ENCODE measurements around the gene RASGRF1.

RASGRF1 gene

DNA sequence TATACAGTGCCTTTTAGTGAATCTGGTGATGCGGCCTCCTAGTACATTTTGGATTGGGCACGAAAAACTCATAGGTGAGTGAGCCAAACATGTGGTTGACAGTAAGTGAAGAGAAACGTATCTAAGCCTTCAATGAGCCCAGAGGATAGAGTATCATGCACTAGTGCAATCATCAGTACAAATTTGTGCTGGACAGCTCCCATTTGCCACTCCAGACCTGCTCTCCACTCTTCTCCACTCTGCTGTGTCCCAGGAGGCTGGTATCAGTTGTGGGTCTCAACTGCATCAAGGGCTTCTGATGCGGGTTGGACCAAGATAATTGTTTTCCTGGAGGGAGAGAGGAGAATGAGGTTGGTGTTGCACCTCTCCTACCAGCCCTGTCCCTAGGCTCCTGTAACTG lies 9.1 kb upstream of the RASGRF1 start:
- DNase-seq: no peak

DNA sequence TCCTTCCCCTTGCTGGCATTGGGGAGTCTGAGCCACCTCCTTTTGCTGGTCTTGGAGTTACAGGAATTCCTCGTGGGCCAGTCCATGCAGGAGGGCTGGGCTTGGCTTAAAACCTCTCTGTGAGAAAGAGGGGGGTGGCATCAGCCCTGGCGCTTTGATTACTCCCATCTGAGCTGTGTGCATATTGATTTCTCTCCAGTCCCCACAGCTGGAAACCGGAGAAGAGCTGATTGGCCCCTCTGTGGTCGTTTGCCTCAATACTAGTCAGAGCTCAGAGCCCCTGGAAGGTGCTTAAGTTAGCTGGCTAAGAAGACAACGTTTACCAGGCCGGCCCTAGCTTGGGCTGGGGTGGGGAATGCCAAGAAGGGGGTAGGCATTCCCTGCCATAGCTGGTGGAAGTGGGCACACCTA lies 4.0 kb upstream of the RASGRF1 start:
- DNase-seq: no peak

DNA sequence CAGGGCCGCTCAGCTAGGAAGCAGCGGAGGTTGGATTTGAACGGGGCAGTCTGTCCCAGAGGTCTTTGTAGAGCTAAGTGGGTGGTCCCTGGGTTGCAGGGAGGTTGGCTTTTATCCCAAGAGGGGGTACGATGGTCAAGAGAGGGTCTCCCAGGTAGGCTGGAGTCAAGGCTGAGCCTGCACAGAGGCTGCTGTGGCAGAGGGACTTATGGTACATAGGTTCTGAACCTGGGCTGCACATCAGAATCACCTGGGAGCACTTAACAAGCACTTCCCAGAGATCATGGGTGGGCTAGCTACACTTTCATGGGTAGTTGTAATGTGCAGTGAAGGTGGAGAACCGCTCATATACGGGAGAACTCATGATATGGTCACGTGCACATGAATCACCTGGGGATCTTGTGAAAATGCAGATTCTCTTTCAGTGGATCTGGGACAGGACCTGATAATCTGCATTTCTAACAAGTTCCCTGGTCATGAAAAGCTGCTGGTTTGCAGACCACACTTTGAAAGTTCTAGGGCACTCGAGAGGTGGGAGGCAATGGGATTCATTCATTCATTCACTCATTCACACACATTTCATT lies 2.9 kb upstream of the RASGRF1 start:
- no peak for DNase-seq

DNA sequence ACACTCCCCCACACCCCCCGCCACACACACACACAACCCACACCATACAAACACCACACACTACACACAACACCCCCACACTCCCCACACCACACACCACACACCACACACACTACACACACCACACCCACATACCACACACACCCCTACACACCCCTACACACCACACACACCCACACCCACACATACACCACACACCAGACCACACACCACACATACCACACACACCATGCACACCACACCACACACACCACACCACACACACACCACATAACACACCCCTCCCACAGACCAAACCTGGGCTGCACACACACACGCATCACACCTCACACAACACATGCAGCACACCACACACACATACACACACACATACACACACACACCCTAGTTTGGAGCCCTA lies 1.8 kb upstream of the RASGRF1 start:
- DNase-seq: no peak

DNA sequence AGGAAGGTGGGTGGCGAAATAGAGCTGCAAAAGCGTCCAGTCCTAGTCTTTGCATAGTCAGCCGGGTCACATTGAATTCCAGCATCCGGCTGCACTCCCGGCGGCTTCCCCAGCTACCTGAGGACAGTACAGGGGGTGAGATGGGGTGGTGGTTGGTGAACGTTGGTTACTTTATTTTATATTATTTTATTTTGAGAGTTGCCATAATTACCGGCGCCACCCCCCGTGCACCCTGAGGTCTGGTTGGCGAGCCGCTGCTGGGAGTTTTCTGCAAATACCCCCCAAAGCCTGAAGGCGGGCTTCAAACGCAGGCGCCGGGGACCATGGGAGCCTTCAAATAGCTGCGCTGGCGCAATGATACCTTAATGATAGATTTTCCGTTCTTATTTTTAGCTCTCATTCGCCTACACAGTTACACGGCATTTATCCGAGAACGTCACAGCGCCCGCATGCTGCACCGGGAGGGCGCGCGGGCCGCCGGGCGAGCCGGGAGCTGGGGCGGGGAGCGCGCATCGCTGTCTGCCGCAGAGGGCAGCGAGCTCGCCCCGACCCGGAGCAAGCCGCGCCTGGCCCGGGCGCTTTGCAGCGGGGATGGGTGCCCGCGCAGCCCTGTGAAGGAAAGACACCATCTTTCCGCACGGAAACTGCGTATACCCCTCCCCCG lies 756 bp upstream of the RASGRF1 start:
- no peak for DNase-seq

DNA sequence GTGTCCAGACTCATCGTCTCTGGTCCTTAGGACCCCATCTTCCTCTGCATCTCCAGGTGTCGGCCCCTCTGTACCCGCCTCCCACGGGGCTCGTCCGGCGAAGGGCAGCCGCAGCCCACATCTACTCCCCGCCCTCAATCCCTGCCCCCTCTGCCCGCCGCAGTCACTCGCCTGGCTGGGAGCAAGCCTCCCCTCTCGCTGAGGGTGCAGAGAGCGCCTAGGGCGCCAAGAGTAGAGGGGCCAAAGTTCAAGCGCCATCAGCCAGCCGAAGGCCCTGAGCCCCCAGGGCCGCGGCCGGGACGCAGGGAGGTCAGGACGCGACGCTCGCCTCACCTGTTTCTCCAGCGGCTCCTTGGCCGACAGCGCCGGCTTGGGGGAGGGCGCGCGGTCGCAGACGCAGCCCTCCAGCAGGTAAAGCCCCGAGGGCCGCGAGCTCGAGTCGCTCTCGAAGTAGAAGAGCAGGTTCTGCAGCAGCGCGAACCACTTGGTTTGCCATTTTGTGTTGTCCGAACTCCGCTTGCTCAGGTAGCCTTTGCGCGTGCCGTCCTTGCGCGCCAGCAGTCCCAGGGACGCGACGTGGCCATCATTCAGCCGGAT lies 592 bp downstream of the RASGRF1 start:
- no peak for DNase-seq

DNA sequence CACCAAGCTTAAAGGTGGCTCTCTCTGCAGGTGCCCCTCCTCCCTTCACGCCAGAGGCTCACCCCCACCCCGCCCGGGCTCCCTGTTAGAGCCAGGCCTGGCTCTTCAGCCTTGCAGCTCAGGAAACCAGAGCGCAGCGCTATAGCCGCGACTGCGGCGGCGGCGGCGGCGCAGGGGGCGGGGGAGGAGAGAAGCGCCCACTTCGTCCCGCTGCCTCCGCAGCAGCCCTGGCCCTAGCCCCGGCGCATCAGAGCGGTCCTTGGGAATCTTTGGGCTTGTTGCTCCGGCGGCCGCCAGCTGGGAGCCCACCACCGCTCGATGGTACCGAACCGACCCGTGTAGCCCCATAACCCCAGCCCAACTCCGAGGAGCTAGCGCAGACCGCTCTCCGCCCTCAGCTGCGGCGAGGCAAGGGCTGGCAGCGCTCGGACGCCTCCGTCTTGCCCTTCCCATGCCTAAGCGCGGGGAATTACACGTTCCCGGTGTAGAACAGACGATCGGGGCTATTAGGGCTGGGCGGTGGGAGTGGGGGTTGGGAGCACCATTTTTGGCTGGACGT lies 1.2 kb downstream of the RASGRF1 start:
- no peak for DNase-seq

DNA sequence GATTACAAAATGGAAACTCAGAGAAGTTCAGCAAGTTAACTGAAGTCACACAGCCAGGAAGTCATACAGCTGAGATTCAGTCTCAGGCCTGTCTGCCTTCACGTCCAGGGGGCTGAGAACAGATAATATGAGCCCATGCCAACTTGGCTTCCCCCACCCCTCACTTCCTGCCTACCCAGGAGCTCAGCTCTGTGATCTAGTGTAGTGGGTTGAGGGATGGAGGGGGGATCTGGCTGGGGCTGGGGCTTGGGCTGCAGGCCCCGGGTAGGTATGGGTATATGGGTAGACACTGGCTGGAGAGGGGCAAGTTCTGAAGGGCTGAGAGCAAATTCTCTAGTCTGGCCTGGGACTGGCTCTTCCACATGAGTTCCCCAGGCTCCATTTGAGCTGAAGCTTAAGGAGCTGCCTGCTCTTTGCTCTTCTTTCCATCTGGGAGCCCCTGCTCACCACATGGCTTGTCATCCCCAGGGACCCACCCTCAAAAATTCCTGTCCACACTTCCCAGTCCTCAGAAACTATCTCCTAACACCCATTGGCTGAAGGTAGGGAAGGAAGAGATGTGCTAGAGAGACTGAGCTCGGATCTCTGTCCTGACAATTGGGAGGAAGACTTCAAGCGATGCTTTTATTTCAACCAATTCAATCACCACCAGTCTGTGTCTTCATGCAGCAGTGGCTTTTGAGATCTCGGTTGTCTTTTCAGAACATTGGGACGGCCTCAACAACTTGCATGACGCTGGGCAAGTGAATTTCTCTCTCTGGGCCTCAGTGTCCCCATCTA lies 2.0 kb downstream of the RASGRF1 start:
- DNase-seq: no peak

DNA sequence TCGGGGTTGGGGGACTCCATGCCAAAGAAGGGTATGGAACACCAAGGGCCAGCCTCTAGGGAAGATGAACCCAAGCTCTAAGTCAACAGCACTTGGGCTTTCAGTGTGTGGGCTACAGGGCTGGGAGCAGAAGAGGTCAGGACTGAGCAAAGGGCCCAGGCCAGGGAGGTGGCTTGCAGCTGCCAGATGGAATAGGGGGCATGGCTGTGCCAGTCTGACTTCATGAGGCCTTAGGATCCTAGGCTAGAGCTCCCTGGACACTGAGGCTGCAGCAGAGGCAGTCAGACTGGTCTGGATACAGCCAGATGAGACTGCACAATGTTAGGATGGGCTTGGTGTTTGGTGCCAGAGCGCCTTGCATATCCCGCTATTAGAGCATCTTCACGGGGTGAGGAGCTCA lies 3.8 kb downstream of the RASGRF1 start:
- DNase-seq: no peak

DNA sequence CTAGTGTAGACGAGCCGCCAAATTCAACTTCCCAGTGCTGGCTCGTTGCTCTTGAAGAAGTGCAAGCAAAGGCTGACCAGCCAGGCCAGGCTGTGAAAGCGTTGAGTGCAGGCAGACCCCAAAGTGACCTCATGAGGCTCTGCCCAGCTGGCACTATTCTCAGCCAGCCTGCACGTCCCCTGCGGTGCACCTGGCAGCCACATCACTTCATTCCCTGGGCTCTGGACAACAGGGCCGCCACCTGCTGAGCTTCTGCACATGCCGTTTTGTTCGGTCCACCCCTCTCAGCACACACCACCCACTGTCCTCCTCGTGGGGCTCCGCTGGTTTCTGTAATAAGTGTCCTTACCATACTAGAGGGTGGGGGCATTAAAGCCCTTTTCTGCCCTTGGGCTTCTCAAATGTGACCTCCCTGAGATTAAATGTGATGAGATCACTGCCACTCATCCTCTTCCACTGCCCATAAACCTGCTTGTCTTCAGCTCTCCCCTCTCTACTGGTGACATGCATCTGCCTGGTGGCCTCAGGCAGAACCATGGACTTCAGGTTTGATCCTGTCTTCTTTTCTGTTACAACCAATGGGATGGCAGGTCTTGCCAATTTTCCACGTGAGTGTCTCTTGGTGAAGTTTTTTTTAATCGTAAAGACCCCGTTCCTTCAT lies 6.1 kb downstream of the RASGRF1 start:
- DNase-seq: no peak

DNA sequence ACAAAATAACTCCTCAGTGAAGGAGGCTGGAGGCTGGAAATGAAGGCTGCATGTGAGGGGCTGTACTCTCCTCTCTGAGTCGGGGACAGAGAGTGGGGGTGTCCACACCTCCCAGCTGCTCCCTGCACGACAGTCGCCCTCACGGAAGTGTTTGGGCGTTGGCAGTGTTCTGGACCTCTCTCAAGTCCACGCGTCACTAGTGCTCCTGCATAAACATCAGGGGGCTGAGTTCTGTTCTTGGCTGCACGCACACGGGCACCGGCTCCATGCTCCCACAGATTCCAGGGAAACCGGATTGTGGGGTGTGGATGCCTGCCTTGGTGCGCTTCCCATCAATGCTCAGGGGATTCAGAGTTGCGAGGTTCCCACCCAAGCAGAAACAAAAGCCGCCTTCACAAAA lies 7.4 kb downstream of the RASGRF1 start:
- DNase-seq: no peak

DNA sequence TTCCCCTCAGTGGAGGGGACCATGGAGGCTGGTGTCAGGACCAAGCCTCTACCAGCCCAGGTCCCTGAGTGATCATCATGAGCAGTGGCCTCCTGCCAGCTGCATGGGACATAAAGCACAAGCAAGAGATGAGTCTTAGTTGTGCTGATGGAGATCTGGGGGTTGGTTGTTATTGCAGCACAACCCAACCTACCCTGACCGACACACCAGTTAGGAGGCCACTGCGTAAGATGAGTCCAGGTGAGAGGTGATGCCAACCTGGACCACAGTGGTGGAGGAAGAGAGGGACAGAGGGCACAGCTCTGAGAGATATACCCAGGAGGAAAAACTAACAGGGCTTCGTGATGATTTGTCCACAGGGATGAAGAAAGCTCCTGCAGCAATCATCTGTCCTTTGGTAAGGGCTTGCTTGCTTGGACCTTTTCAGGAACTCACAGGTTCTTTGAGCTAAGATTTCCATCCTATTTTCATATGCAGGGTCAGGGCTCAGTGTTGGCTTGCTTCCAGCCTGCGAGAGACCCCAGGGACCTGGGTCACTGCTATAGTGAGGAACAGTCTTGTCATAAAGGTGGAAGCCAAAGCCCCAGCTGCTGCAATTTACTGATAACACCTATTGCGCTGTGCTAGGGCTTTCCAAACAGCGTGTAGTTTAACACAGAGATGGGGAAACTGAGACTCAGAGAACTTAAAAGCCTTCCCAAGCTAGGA lies 8.1 kb downstream of the RASGRF1 start:
- no peak for DNase-seq

DNA sequence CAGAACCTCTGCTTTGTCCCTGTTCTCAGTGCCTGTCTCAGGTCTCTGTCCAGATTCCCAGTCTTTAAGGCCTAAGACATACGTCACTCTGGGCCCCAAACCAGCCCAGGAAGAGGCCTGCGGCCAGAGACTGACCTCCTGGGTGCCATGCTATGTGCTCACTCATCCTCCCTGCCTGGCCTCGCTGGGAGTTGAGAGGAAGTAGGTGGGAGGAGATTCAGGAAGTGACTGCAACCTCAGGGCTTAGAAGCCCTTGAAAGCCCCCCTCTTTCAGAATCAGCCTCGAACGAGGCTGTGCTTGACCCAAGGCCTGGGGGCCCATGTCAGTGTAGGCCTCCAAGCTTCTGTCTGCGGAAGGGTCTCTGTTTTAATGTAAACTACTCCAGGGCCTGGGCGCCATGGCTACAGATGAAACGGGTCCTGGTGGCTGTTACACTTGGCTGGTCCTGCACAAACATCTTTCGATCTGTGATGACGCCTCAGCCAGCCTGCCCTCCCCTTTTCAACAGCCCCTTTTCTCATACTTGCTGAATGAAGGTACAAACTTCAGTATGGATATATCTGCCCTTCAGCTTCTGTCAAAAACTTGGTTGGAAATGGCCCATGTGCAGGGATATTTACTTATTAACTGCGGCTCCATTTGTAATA lies 11.7 kb downstream of the RASGRF1 start:
- no peak for DNase-seq

DNA sequence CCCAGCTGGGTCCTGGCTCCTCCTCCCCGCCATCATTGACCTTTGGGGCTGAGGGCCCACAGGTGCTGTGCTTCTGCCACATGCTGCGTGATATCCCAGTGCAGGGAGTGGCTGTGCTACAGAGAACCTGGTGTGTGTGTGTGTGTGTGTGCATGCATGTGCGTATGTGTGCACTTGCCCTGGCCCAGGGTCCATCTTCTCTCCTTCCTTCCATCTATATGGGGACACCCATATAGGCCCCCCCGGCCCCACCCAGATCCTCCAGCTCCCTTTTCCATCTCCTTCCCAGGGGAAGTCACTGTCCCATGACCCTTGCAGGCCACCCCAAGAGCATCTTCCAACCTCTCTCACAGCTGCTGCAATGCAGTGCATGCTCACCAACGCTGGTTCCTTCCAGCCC lies 12.6 kb downstream of the RASGRF1 start:
- no peak for DNase-seq

DNA sequence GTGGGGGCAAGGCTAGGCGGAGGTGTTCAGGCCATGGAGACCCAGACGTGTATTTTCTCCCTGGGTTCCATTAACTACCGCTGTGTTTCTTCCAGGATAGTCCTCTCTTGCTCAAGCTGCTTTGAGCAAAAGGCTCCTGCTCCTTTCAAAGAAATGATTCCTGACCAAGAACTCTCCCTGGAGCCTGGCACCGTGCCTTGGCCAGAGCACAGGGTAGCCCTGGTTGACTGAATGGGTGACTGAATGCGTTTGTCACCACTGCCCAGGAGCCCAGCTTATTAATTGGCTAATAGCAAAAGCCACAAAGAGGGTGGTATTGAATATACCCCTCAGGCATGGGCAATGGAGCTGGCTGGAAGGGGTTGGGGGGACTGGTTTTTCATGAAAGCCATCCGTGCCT lies 13.9 kb downstream of the RASGRF1 start:
- DNase-seq: no peak

DNA sequence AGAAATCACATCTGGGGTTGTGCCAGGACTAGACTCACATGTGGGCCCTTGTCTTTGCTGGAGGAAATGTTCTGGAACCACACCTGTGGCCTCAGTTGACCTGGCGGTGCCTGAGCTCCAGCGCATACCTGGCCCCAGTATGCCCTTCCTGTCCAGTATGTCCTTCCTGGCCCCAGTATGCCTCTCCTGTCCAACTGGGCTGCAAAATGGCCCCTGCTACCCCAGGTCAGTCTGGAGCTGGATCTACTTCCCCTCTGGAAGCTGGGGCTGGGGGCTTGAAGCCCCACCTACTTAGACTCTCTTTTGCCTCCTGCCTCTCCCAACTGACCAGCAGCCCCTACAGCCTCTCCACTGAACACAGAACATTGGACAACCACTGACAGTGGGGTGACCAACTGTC lies 15.3 kb downstream of the RASGRF1 start:
- no peak for DNase-seq

DNA sequence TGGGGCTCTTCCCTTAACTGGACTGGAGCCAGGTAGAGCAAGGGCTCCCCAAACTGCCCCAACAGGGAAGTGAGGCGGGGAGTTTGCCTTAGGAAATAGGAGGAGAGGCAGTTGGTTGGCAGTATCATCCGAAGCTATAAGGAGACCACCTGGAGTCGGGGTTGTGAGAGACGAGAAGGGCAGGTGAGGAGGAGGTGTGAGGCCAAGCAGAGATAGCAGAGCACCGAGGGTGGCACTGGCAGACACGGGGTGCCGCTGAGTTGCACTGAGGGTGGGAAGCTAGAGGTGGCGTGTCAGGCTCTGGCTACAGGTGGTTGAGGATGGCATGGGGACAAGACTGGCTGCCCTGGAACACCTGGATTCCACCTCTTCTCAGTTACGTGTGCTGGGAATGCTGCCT lies 17.2 kb downstream of the RASGRF1 start:
- no peak for DNase-seq

DNA sequence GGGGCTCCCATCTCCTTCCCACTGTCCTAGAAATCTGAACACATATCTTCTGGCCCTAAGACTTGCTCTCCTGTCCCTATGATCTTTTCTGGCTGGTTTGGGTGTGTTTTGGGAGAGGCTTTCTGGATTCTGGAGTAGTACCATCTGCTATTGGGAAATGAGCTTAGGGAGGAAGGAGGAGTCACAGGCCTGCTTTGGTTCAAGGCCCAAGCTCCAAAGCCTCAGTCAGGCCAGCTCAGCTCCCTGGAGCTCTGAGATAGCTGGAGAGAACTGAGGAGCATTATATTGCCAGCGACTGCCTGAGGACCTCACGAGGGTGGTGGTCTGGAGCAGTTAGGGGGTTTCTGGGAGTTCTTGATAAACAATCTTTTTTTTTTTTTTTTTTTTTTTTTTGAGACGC lies 18.7 kb downstream of the RASGRF1 start:
- no peak for DNase-seq

DNA sequence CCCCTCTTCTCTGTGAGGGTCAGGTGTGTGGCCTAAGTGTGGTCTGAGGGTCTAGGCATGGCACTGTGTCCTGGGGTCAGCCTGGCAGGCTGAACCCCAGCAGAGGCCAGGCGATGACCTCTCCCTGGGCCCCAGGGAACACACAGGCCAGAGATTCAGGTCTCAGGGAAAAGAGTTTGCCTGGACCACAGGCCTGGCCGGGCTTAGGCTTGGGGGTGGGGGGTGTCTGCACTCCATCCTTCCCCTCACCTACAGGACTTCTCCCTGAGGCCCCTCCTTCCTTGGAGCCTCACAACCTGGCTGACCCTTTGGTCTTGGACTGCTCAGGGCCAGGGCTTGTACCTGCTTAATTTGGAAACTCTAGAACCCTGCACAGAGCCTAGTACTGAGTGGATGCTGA lies 21.8 kb downstream of the RASGRF1 start:
- DNase-seq: no peak

DNA sequence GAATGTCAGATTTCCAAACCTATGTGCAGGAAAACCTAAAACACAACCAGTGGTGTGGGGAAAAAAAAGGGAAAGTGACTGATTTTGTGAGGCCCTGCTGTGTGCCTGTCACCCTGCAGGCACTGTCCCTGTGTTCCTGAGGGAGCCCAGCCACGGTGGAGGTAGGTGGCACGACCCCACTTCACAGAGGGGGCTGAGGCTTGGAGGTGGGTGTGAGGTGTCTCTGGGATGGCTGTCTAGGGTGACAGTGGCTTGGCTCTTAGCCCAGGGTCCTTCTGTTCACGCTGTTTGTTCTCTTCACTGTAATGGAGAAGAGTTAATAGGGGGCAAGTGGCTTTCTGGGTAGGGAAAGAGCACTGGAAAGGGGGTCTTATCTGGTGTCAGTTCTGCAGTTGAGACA lies 22.6 kb downstream of the RASGRF1 start:
- no peak for DNase-seq

DNA sequence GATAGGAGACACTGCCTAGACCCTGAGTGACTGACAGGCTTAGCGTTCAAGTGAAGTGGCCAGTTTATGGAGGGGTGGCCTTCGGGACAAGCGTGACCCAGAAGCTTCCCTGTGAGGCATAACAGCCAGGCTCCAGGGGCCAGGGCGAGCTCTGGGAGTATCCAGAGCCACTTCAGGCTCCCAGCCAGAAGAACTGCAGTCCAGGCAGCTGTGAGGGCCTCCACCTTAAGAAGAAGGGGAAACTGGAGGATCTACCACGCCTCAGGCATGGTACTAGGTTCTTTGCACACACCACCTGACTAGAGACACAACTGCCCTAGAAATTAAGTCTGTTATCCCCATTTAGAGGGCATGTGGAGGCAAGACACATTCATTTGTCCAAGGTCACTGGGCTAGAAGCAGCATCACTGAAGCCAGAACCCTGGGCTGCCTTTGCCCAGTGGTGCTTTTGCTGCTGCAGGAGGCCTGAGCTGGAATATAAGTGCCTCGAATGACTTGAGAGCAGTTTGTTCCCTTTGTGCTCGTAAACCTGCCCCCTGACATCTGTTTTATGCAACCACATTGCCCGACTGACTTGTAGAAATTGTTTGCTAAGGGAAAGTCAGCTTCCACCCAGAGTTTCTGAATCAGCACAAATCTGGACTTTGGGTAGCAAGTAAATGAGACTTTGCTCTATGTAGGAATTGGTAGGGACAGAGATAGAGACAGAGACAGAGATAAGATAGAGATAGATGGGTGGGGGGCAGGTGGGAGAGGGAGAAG lies 23.3 kb downstream of the RASGRF1 start:
- no peak for DNase-seq
